Neural progenitor cell (in vitro differentiated cells): ENCODE data around the gene AMER3. TPM values are rescaled to one million over a fixed set of nuclear protein-coding genes. Genes with fewer than 3 reads are reported as not detected.

Experiments
- DNase-seq: peaks from one replicate; pipeline ENCODE4 v3.0.0-alpha.2; 2016; ENCODE audit warnings: low spot score
- H2AFZ ChIP-seq: fragments of 200-600 bp; sonication (generic); replicated peaks from 2 replicates; pipeline ENCODE4 v1.6.1; 2016; ENCODE audit warnings: antibody characterized with exemption
- H3F3A ChIP-seq: fragments of 200-600 bp; sonication (generic); 2 replicates; pipeline ENCODE4 v1.6.1; 2016; ENCODE audit warnings: antibody characterized with exemption, low read depth
- H3K27ac ChIP-seq: fragments of 200-600 bp; sonication (generic); 2 replicates; pipeline ENCODE4 v1.5.1; 2016; ENCODE audit warnings: mild to moderate bottlenecking
- H3K27me3 ChIP-seq: fragments of 200-600 bp; sonication (generic); 2 replicates; pipeline ENCODE4 v1.6.1; 2016; ENCODE audit warnings: mild to moderate bottlenecking, moderate library complexity
- H3K36me3 ChIP-seq: fragments of 200-600 bp; sonication (generic); 2 replicates; pipeline ENCODE4 v1.5.1; 2016
- H3K4me1 ChIP-seq: fragments of 200-600 bp; sonication (generic); 2 replicates; pipeline ENCODE4 v1.6.1; 2016; ENCODE audit warnings: mixed run types
- H3K4me2 ChIP-seq: fragments of 200-600 bp; sonication (generic); 2 replicates; pipeline ENCODE4 v1.6.1; 2016
- H3K4me3 ChIP-seq: fragments of 200-600 bp; sonication (generic); 2 replicates; pipeline ENCODE4 v1.5.1; 2016
- H3K79me2 ChIP-seq: fragments of 200-600 bp; sonication (generic); 2 replicates; pipeline ENCODE4 v1.6.1; 2016; ENCODE audit warnings: low read depth
- H3K9ac ChIP-seq: fragments of 200-600 bp; sonication (generic); 2 replicates; pipeline ENCODE4 v1.6.1; 2016
- H3K9me3 ChIP-seq: fragments of 200-600 bp; sonication (generic); 2 replicates; pipeline ENCODE4 v1.5.1; 2016; ENCODE audit warnings: low read depth
- H4K20me1 ChIP-seq: fragments of 200-600 bp; sonication (generic); 2 replicates; pipeline ENCODE4 v1.6.1; 2016; ENCODE audit warnings: low read depth
- H3K27ac Mint-ChIP-seq: 3 replicates; pipeline ENCODE4 v1.8.0; 2021; ENCODE audit warnings: mixed read lengths
- H3K27me3 Mint-ChIP-seq: 2 replicates; pipeline ENCODE4 v1.8.0; 2022; ENCODE audit warnings: low read depth, mild to moderate bottlenecking, inconsistent platforms, moderate library complexity, mixed read lengths; ENCODE audit not compliant: insufficient read depth
- H3K36me3 Mint-ChIP-seq: 3 replicates; pipeline ENCODE4 v1.8.0; 2021; ENCODE audit warnings: mixed read lengths
- H3K4me1 Mint-ChIP-seq: 3 replicates; pipeline ENCODE4 v1.8.0; 2021; ENCODE audit warnings: mixed read lengths
- H3K4me3 Mint-ChIP-seq: 3 replicates; pipeline ENCODE4 v1.8.0; 2021; ENCODE audit warnings: mild to moderate bottlenecking, moderate library complexity, mixed read lengths
- H3K9me3 Mint-ChIP-seq: 3 replicates; pipeline ENCODE4 v1.8.0; 2020; ENCODE audit warnings: mixed read lengths
- EZH2 ChIP-seq: fragments of 200-600 bp; sonication (generic); IDR thresholded peaks from 2 replicates; pipeline ENCODE4 v1.6.1; 2017; ENCODE audit warnings: antibody characterized with exemption, mild to moderate bottlenecking, moderate library complexity
- EZH2phosphoT487 ChIP-seq: fragments of 200-600 bp; sonication (generic); IDR thresholded peaks from 2 replicates; pipeline ENCODE4 v1.6.1; 2017; ENCODE audit warnings: antibody characterized with exemption
- total RNA-seq: library from RNA; depleted of rRNA; stranded (reverse); fragments of >200 nt; gene quantifications from 2 replicates; pipeline ENCODE4 v1.2.3, GENCODE V29; 2015; ENCODE audit warnings: low replicate concordance
- TF ChIP-seq, protein P1 (sequence below): fragments of 200-600 bp; sonication (generic); IDR thresholded peaks from 2 replicates; pipeline ENCODE4 v1.5.1; 2017; ENCODE audit warnings: antibody characterized with exemption, mild to moderate bottlenecking

AMER3 gene
- total RNA-seq, 1 donor from 2014 or later: not detected

DNA sequence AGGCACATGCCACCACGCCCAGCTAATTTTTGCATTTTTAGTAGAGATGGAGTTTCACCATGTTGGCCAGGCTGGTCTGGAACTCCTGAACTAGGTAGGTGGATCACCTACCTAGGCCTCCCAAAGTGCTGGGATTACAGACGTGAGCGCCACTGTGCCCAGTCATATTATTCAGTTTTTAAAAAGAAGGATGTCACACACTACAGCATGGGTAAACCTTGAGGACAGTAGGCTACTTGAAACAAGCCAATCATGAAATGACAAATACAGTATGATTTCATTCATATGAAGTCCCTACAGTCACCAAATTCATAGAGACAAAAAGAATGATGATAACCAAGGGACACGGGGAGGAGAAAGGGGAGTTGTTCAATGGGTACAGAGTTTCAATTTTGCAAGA, 50.3 kb downstream of the AMER3 start:
- Histone ChIP-seq H2AFZ (no peak overlapping the region), H3K9ac (no peak overlapping the region), H3K4me1 (peaks cover 17% of the 10 kb centered on the region), H3K9me3 (no peaks in the 10 kb centered on the region), H3K79me2 (no peaks in the 10 kb centered on the region), H3F3A (peaks cover 8% of the 10 kb centered on the region), H4K20me1 (no peaks in the 10 kb centered on the region), H3K36me3 (no peaks in the 10 kb centered on the region), H3K4me2 (no peak overlapping the region), H3K4me3 (no peak overlapping the region), H3K27me3 (no peaks in the 10 kb centered on the region), H3K27ac (no peak overlapping the region)
- Mint-ChIP-seq H3K27me3 (peaks cover 8% of the 10 kb centered on the region), H3K4me1 (peaks cover 6% of the 10 kb centered on the region), H3K9me3 (no peaks in the 10 kb centered on the region), H3K4me3 (no peak overlapping the region), H3K36me3 (no peaks in the 10 kb centered on the region), H3K27ac (no peak overlapping the region)
- TF ChIP-seq, protein P1, sequence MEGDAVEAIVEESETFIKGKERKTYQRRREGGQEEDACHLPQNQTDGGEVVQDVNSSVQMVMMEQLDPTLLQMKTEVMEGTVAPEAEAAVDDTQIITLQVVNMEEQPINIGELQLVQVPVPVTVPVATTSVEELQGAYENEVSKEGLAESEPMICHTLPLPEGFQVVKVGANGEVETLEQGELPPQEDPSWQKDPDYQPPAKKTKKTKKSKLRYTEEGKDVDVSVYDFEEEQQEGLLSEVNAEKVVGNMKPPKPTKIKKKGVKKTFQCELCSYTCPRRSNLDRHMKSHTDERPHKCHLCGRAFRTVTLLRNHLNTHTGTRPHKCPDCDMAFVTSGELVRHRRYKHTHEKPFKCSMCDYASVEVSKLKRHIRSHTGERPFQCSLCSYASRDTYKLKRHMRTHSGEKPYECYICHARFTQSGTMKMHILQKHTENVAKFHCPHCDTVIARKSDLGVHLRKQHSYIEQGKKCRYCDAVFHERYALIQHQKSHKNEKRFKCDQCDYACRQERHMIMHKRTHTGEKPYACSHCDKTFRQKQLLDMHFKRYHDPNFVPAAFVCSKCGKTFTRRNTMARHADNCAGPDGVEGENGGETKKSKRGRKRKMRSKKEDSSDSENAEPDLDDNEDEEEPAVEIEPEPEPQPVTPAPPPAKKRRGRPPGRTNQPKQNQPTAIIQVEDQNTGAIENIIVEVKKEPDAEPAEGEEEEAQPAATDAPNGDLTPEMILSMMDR: no peak
- no peak for DNase-seq

GRCh38 chr2:130806370-130806769, 51.0 kb downstream of the AMER3 start:
- H3K4me2 ChIP-seq: no peak overlapping the region
- H3K9ac ChIP-seq: no peak overlapping the region
- H2AFZ ChIP-seq: no peak overlapping the region
- H3K9me3 Mint-ChIP-seq: no peaks in the 10 kb centered on the region
- no peak overlapping the region for H3K27ac ChIP-seq
- H3K4me1 ChIP-seq: peaks cover 10% of the 10 kb centered on the region
- peaks cover under 1% of the 10 kb centered on the region for H3K4me1 Mint-ChIP-seq
- no peak overlapping the region for H3K27ac Mint-ChIP-seq
- H3K9me3 ChIP-seq: no peaks in the 10 kb centered on the region
- H3K4me3 ChIP-seq: no peak overlapping the region
- no peaks in the 10 kb centered on the region for H3K36me3 Mint-ChIP-seq
- H3K36me3 ChIP-seq: no peaks in the 10 kb centered on the region
- DNase-seq: no peak
- no peak overlapping the region for H3K4me3 Mint-ChIP-seq
- no peaks in the 10 kb centered on the region for H4K20me1 ChIP-seq
- H3K79me2 ChIP-seq: no peaks in the 10 kb centered on the region
- H3F3A ChIP-seq: peaks cover 10% of the 10 kb centered on the region
- no peak for TF ChIP-seq EZH2phosphoT487
- TF ChIP-seq EZH2: no peak
- TF ChIP-seq, protein P1: no peak
- peaks cover 3% of the 10 kb centered on the region for H3K27me3 Mint-ChIP-seq
- H3K27me3 ChIP-seq: no peaks in the 10 kb centered on the region

DNA sequence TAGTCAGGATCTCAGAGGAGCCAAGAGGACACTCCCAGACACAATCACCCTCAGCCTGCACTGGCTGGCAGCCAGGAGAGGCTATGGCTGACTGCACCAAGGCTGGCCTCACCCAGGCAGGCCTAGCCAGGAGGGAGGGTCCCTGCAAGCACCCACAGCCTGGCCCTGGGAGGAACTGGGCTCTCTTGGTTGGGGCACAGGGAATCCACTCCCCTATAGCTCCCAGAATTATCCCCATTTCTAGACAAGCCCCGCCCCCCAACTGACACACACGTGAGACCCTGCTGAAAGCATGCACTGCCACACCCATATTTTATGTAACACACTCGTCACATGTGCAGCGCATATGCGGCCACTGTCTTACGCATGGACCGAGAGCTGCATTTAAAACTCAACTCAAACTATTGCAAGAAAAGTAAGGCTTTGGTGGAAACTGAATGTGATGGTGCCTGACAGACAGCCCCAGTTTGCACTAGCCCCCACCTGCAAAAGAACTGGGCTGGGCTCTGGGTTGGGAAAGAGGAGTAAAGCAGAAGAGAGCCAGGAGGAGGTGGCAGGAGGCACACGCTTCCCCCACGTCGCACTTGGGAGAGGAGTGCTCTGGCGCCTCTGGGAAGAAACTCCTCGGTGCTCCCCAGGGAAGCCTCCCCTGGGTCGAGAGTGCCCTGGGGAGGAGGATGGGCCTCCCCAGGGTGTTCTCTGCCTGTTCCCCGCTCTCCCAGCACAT, 52.5 kb downstream of the AMER3 start:
- Histone ChIP-seq H3F3A (peaks cover 7% of the 10 kb centered on the region), H3K4me2 (no peak overlapping the region), H3K4me3 (no peak overlapping the region), H4K20me1 (no peaks in the 10 kb centered on the region), H3K9me3 (no peaks in the 10 kb centered on the region), H3K27ac (no peak overlapping the region), H3K27me3 (no peaks in the 10 kb centered on the region), H3K79me2 (no peaks in the 10 kb centered on the region), H2AFZ (peak overlapping the region; percentile 17), H3K4me1 (no peaks in the 10 kb centered on the region), H3K36me3 (no peaks in the 10 kb centered on the region), H3K9ac (no peak overlapping the region)
- Mint-ChIP-seq H3K36me3 (no peaks in the 10 kb centered on the region), H3K9me3 (no peaks in the 10 kb centered on the region), H3K4me3 (no peak overlapping the region), H3K4me1 (no peaks in the 10 kb centered on the region), H3K27ac (no peak overlapping the region), H3K27me3 (peaks cover 3% of the 10 kb centered on the region)
- TF ChIP-seq, protein P1: no peak
- no peak for TF ChIP-seq EZH2phosphoT487
- TF ChIP-seq EZH2: no peak
- DNase-seq: no peak
